ENCODE measurements around the gene OLA1. TPM values are rescaled to one million over a fixed set of nuclear protein-coding genes. Genes with fewer than 3 reads are reported as not detected.
A peak's percentile ranks its signal among the peaks of the same experiment; 100 is the strongest.

Gene OLA1
- total and polyA plus RNA-seq, 2 of the 13 experiments (the other 11 are each of a cell fraction or from before 2014, with no cell fraction given) = 153 to 241 TPM

GRCh38 chr2:174247474-174248186 is 702 bp downstream of the OLA1 start (continued):
- TF ChIP-seq TFE3 (CRISPR knock-in tag; IDR thresholded peaks at IDR 0.05) (no peak), NAIF1 (CRISPR knock-in tag; IDR thresholded peaks at IDR 0.05; ENCODE audit: borderline replicate concordance) (no peak), PATZ1 (CRISPR knock-in tag; IDR thresholded peaks at IDR 0.05) (no peak; the same call in 1 of the 2 replicates), SKI (IDR thresholded peaks at IDR 0.05; ENCODE audit: partially characterized antibody) (no peak)

GRCh38 chr2:174246944-174247381 is 1.4 kb downstream of the OLA1 start:
- peaks cover 39% of the 10 kb centered on the region for H3K4me1 ChIP-seq (ENCODE audit: insufficient read depth, low read length)
- peaks cover 18% of the 10 kb centered on the region; the same call in 1 of the 2 replicates for H4K20me1 ChIP-seq (ENCODE audit: insufficient read depth, low read length)
- peaks cover 59% of the 10 kb centered on the region for H3K79me2 ChIP-seq (ENCODE audit: insufficient read depth, low read length)
- no TSS peak for BruUV-seq (replicated peaks)
- CTCF ChIA-PET (ENCODE audit: low intra/inter-chr PET ratio, low total read pairs) = no interaction called here
- H2AFZ ChIP-seq (ENCODE audit: low read length) = no peak overlapping the region
- H3K9me3 ChIP-seq (ENCODE audit: low read length) = no peaks in the 10 kb centered on the region
- POLR2A ChIA-PET = interaction anchor here (1.1 to 2.7 kb wide), 2 partner anchors 10 to 12 kb away, joined by 4 to 11 read pairs; no protein-coding TSS in a partner anchor
- peaks cover 8 to 21% of the 10 kb centered on the region in 2 experiments for H3K36me3 ChIP-seq (replicated peaks in 1 of 2; ENCODE audit: control insufficient read depth in 1 of 2, insufficient read depth in 2 of 2, low read length in 2 of 2)
- FAIRE-seq (no peak), ATAC-seq (no peak), DNase-seq (ENCODE audit: low spot score) (peak; percentile 28)
- peak overlapping the region; percentile 97 for H3K4me2 ChIP-seq (ENCODE audit: low read depth, low read length)
- in situ Hi-C loops (cut with HindIII; ENCODE audit: extremely low pct_ligation_motif_present, low pct_unique_long_range_greater_than_20kb) = loop anchor here (5.0 kb wide), 1 partner anchor 85 kb away; the partner anchor contains the start of gene SP9
- intact Hi-C loops (cut with micrococcal nuclease; ENCODE audit: unreplicated experiment) = loop anchor here (5.0 kb wide), 1 partner anchor 85 kb away; the partner anchor contains the start of gene SP9
- H3K4me3 ChIP-seq (replicated peaks in 1 of 3; ENCODE audit: insufficient read depth in 1 of 3, low read depth in 2 of 3, low read length in 3 of 3) = peak overlapping the region; percentile 84 to 98 (median 90)
- H3K9ac ChIP-seq (ENCODE audit: insufficient read depth, low read depth, low read length) = peak overlapping the region; percentile 93
- peak overlapping the region; percentile 92 for H3K27ac ChIP-seq (ENCODE audit: extremely low read length, insufficient read depth, low read length)
- peaks cover 0 to 4% of the 10 kb centered on the region in 2 experiments; a peak in 1 of 5 replicates for H3K27me3 ChIP-seq (ENCODE audit: control insufficient read depth in 1 of 2, insufficient read depth in 2 of 2, low read length in 2 of 2)
- 1% methylated on average over 18 of the region's 18 CpGs for WGBS (ENCODE audit: low lambda C conversion rate)
- peak; percentile 53 for TF ChIP-seq SAP130 (CRISPR knock-in tag; IDR thresholded peaks at IDR 0.05; ENCODE audit: low read depth)
- peak; percentile 27; the same call in 1 of the 2 replicates for TF ChIP-seq NCOA2 (CRISPR knock-in tag; IDR thresholded peaks at IDR 0.05)
- 0 out of 2 replicates have a peak, but pooled peaks have one; percentile 35 for TF ChIP-seq SIX4 (CRISPR knock-in tag; IDR thresholded peaks at IDR 0.05)
- no peak for TF ChIP-seq JDP2 (CRISPR knock-in tag; IDR thresholded peaks at IDR 0.05; ENCODE audit: borderline replicate concordance)
- TF ChIP-seq ZBTB2 (CRISPR knock-in tag; IDR thresholded peaks at IDR 0.05; ENCODE audit: low read depth) = no peak
- TF ChIP-seq SPEN (CRISPR knock-in tag; IDR thresholded peaks at IDR 0.05; ENCODE audit: low read depth) = 0 out of 2 replicates have a peak, but pooled peaks have one; percentile 24
- peak; percentile 65 for TF ChIP-seq ZFY (CRISPR knock-in tag; IDR thresholded peaks at IDR 0.05)
- peak; percentile 70 for TF ChIP-seq ZFX (CRISPR knock-in tag; IDR thresholded peaks at IDR 0.05; ENCODE audit: low read depth)
- TF ChIP-seq ZNF569 (CRISPR knock-in tag; IDR thresholded peaks at IDR 0.05; ENCODE audit: borderline replicate concordance) = no peak
- 0 out of 2 replicates have a peak, but pooled peaks have one; percentile 13 for TF ChIP-seq ZNF331 (CRISPR knock-in tag; IDR thresholded peaks at IDR 0.05)
- TF ChIP-seq ZNF30 (CRISPR knock-in tag; IDR thresholded peaks at IDR 0.05) = no peak
- TF ChIP-seq MEIS1 (CRISPR knock-in tag; IDR thresholded peaks at IDR 0.05; ENCODE audit: borderline replicate concordance) = no peak
- TF ChIP-seq HOXA5 (CRISPR knock-in tag; IDR thresholded peaks at IDR 0.05) = 0 out of 2 replicates have a peak, but pooled peaks have one; percentile 20
- TF ChIP-seq PHF8 (CRISPR knock-in tag; IDR thresholded peaks at IDR 0.05) = peak; percentile 34; the same call in 1 of the 2 replicates
- 0 out of 2 replicates have a peak, but pooled peaks have one; percentile 12 for TF ChIP-seq MIXL1 (CRISPR knock-in tag; IDR thresholded peaks at IDR 0.05)

Data from HepG2 (cell line).